ENCODE data around the gene TCF20. TPM values are rescaled to one million over a fixed set of nuclear protein-coding genes. Genes with fewer than 3 reads are reported as not detected.

TCF20 gene
- total and polyA plus RNA-seq, 2 experiments from 2014 or later: 5.9 to 34.3 TPM

DNA sequence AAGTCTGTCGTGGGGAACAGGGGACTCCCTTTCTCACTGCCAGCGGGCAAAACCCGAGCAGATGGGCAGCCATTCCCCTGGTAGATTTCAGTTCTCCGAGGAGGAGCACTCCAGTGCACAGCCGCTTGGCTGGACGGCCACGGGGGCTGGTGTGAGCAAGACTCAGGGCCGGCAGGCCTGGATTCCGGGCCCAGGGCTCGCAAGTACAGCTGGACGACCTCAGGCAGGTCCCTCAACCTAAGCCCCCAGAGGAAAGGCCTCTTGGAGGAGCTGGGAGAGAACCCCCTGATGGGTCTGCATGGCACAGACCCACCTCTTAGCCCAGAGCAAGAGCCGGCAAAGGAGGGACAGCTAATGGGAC lies 31.3 kb upstream of the TCF20 start:
- no peak overlapping the region for H3K27ac ChIP-seq
- 93% methylated on average over 12 of the region's 12 CpGs for WGBS (ENCODE audit: low lambda C conversion rate, missing lambda C conversion rate)
- DNase-seq (ENCODE audit: low spot score): no peak
- H3K4me3 ChIP-seq: no peak overlapping the region
- TF ChIP-seq EZH2phosphoT487 (IDR thresholded peaks at IDR 0.05; ENCODE audit: low read depth, severe bottlenecking, unreplicated experiment) (no peak), EZH2 (IDR thresholded peaks at IDR 0.05; ENCODE audit: borderline replicate concordance) (no peak)
- TF ChIP-seq, protein P1, sequence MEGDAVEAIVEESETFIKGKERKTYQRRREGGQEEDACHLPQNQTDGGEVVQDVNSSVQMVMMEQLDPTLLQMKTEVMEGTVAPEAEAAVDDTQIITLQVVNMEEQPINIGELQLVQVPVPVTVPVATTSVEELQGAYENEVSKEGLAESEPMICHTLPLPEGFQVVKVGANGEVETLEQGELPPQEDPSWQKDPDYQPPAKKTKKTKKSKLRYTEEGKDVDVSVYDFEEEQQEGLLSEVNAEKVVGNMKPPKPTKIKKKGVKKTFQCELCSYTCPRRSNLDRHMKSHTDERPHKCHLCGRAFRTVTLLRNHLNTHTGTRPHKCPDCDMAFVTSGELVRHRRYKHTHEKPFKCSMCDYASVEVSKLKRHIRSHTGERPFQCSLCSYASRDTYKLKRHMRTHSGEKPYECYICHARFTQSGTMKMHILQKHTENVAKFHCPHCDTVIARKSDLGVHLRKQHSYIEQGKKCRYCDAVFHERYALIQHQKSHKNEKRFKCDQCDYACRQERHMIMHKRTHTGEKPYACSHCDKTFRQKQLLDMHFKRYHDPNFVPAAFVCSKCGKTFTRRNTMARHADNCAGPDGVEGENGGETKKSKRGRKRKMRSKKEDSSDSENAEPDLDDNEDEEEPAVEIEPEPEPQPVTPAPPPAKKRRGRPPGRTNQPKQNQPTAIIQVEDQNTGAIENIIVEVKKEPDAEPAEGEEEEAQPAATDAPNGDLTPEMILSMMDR (IDR thresholded peaks at IDR 0.05; ENCODE audit: poor library complexity): no peak
- H3K4me2 ChIP-seq: no peak overlapping the region
- no peaks in the 10 kb centered on the region for H3K9me3 ChIP-seq (ENCODE audit: low read depth)
- H4K20me1 ChIP-seq (ENCODE audit: insufficient read depth, poor library complexity, severe bottlenecking): peaks cover 4% of the 10 kb centered on the region
- H3K36me3 ChIP-seq (replicated peaks; ENCODE audit: insufficient read depth, low read depth): no peaks in the 10 kb centered on the region
- H3K27me3 ChIP-seq: no peaks in the 10 kb centered on the region
- peaks cover 24% of the 10 kb centered on the region for H3K4me1 ChIP-seq (ENCODE audit: insufficient read depth)
- H2AFZ ChIP-seq: no peak overlapping the region
- no peaks in the 10 kb centered on the region for H3K9me2 ChIP-seq (replicated peaks; ENCODE audit: insufficient read depth)
- no peaks in the 10 kb centered on the region for H3K79me2 ChIP-seq

- TF ChIP-seq EZH2phosphoT487 (IDR thresholded peaks at IDR 0.05; ENCODE audit: low read depth, severe bottlenecking, unreplicated experiment): no peak
- TF ChIP-seq, protein P1 (IDR thresholded peaks at IDR 0.05; ENCODE audit: poor library complexity): no peak
- no peak for TF ChIP-seq EZH2 (IDR thresholded peaks at IDR 0.05; ENCODE audit: borderline replicate concordance)
- Histone ChIP-seq H3K27me3 (no peaks in the 10 kb centered on the region), H3K36me3 (replicated peaks; ENCODE audit: insufficient read depth, low read depth) (no peaks in the 10 kb centered on the region), H3K4me2 (no peak overlapping the region), H3K4me1 (ENCODE audit: insufficient read depth) (peaks cover 24% of the 10 kb centered on the region), H3K9me2 (replicated peaks; ENCODE audit: insufficient read depth) (no peaks in the 10 kb centered on the region), H2AFZ (no peak overlapping the region), H3K9me3 (ENCODE audit: low read depth) (no peaks in the 10 kb centered on the region), H3K79me2 (no peaks in the 10 kb centered on the region), H4K20me1 (ENCODE audit: insufficient read depth, poor library complexity, severe bottlenecking) (peaks cover 4% of the 10 kb centered on the region), H3K4me3 (no peak overlapping the region), H3K27ac (no peak overlapping the region)
- no peak for DNase-seq (ENCODE audit: low spot score)
- 79% methylated on average over 13 of the region's 13 CpGs for WGBS (ENCODE audit: low lambda C conversion rate, missing lambda C conversion rate)
Observed at GRCh38 chr22:42301077-42301741, 30.8 kb upstream of the TCF20 start.

DNA sequence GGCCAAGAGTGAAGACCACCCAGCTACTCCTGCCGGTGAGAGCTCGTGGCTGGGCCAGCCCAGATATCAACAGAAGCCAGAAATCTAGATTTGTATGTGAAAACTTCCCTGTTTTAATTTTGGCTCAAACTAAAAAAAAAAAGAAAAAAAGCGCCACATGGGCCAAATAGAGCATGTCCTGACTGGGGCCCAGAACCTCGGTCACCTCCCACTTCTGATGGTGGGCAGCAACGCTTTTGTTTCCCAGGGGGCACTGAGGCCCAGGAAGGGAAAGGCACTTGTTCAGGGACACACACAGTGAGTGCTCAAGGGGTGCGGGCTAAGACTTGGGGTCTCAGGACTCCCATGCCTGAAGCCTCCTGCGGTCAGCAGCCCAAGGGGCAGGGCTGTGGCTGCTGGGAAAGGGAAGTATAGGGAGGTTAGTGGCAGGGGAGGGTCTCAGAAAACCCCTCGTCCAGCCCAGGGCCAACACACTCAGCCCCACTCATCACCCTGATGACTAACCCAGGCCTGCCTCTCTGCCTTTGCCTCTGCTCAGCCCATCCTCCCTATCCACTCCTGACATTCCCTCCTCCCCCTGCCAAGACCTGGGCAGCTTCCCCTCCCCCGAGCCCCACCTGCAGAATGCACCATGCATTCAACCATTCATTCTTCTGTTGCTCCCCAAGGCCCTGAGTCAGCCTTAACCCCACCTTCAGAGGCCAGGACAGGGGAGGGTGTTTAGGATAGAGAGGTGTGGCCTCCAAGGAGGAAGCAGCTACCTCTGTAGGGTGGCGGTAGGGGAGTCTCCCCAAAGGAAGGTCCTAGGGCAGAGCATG lies 30.0 kb upstream of the TCF20 start:
- H3K4me2 ChIP-seq: peak overlapping the region; percentile 69
- peak overlapping the region; percentile 69 for H3K27ac ChIP-seq
- peaks cover 24% of the 10 kb centered on the region for H3K4me1 ChIP-seq (ENCODE audit: insufficient read depth)
- WGBS (ENCODE audit: low lambda C conversion rate, missing lambda C conversion rate): 39% methylated on average over 10 of the region's 10 CpGs
- H3K9me3 ChIP-seq (ENCODE audit: low read depth): no peaks in the 10 kb centered on the region
- H4K20me1 ChIP-seq (ENCODE audit: insufficient read depth, poor library complexity, severe bottlenecking): peaks cover 4% of the 10 kb centered on the region
- TF ChIP-seq, protein P1 (IDR thresholded peaks at IDR 0.05; ENCODE audit: poor library complexity): no peak
- TF ChIP-seq EZH2 (IDR thresholded peaks at IDR 0.05; ENCODE audit: borderline replicate concordance): no peak
- TF ChIP-seq EZH2phosphoT487 (IDR thresholded peaks at IDR 0.05; ENCODE audit: low read depth, severe bottlenecking, unreplicated experiment): no peak
- H3K79me2 ChIP-seq: no peaks in the 10 kb centered on the region
- peak; percentile 50 for DNase-seq (ENCODE audit: low spot score)
- H3K36me3 ChIP-seq (replicated peaks; ENCODE audit: insufficient read depth, low read depth): no peaks in the 10 kb centered on the region
- no peak overlapping the region for H2AFZ ChIP-seq
- no peaks in the 10 kb centered on the region for H3K27me3 ChIP-seq
- H3K4me3 ChIP-seq: no peak overlapping the region
- no peaks in the 10 kb centered on the region for H3K9me2 ChIP-seq (replicated peaks; ENCODE audit: insufficient read depth)

Data from hepatocyte (in vitro differentiated cells).